Sigmoid colon (tissue), 3 donors: ENCODE measurements around the gene ADCY5.

ENCODE experiments used
- POLR2A ChIP-seq, 2 donors: fragments of 450-650 bp; IDR thresholded peaks; one replicate each; pipeline ENCODE4 v1.6.1; 2016; ENCODE audit warnings: antibody characterized with exemption in 2 of 2, mild to moderate bottlenecking in 2 of 2, moderate library complexity in 2 of 2
- TF ChIP-seq, protein P1 (sequence below), 4 experiments: fragments of 450-650 bp in 3 of 4; fragments of 200-600 bp in 1 of 4; IDR thresholded peaks; one replicate each; pipeline ENCODE4 v1.5.1; 2016 to 2019; ENCODE audit warnings: antibody characterized with exemption in 4 of 4, mild to moderate bottlenecking in 3 of 4, moderate library complexity in 2 of 4

GRCh38 chr3:123432832-123433523, 15.9 kb downstream of the ADCY5 start:
- TF ChIP-seq, protein P1, sequence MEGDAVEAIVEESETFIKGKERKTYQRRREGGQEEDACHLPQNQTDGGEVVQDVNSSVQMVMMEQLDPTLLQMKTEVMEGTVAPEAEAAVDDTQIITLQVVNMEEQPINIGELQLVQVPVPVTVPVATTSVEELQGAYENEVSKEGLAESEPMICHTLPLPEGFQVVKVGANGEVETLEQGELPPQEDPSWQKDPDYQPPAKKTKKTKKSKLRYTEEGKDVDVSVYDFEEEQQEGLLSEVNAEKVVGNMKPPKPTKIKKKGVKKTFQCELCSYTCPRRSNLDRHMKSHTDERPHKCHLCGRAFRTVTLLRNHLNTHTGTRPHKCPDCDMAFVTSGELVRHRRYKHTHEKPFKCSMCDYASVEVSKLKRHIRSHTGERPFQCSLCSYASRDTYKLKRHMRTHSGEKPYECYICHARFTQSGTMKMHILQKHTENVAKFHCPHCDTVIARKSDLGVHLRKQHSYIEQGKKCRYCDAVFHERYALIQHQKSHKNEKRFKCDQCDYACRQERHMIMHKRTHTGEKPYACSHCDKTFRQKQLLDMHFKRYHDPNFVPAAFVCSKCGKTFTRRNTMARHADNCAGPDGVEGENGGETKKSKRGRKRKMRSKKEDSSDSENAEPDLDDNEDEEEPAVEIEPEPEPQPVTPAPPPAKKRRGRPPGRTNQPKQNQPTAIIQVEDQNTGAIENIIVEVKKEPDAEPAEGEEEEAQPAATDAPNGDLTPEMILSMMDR (IDR thresholded peaks at IDR 0.05): no peak
- no peak for TF ChIP-seq POLR2A (IDR thresholded peaks at IDR 0.05)
